AG09309 (cell line): ENCODE results near the gene NSMCE1.

Experiments
- DNase-seq: peaks from one replicate; pipeline ENCODE4 v3.0.0-alpha.2; 2010; ENCODE audit warnings: low read depth
- H3K4me3 ChIP-seq: 2 replicates; pipeline ENCODE4 v1.5.1; 2011; ENCODE audit warnings: mild to moderate bottlenecking, low read depth, low read length, moderate library complexity; ENCODE audit not compliant: control insufficient read depth
- CTCF ChIP-seq: IDR thresholded peaks from 2 replicates; pipeline ENCODE4 v1.5.1; 2011; ENCODE audit warnings: mild to moderate bottlenecking, low read depth, low read length, inconsistent platforms; ENCODE audit not compliant: insufficient read depth, control insufficient read depth; ENCODE audit errors: missing control alignments

Gene NSMCE1

DNA sequence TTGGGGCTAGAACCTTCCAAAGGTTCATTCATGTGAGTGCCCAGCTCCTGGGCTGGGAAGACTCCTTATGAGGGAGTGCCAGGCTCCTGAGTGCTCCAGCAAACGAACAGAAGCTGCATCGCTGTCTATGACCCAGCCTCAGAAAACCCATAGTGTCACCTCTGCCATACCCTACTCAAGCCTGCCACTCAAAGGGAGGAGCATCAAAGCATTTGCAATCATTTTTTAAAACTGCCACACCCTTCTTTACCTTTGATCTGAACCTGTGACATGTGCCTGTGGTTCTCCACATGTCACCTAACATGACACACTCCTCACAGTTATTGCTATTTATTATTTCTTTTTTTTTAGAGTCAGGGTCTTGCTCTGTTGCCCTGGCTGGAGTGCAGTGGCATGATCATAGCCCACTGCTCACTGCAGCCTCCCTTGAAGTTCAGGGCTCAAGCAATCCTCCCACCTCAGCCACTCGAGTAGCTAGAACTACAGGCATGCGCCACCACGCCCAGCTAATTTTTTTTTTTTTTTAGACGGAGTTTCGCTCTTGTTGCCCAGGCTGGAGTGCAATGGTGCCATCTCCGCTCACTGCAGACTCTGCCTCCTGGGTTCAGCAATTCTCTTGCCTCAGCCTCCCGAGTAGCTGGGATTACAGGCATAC is 72.5 kb downstream of the NSMCE1 start:
- DNase-seq: no peak
- no peak for TF ChIP-seq CTCF
- no peak overlapping the region for H3K4me3 ChIP-seq

- no peak overlapping the region for H3K4me3 ChIP-seq
- TF ChIP-seq CTCF: no peak
- DNase-seq: no peak
Observed at GRCh38 chr16:27195076-27195741, 73.4 kb downstream of the NSMCE1 start.

GRCh38 chr16:27193300-27193990 is 75.1 kb downstream of the NSMCE1 start:
- no peak for DNase-seq
- no peak overlapping the region for H3K4me3 ChIP-seq
- peak; percentile 19 for TF ChIP-seq CTCF

GRCh38 chr16:27191352-27191924 is 77.1 kb downstream of the NSMCE1 start:
- H3K4me3 ChIP-seq: no peak overlapping the region
- TF ChIP-seq CTCF: no peak
- DNase-seq: no peak

GRCh38 chr16:27190316-27190871 is 78.2 kb downstream of the NSMCE1 start:
- no peak overlapping the region for H3K4me3 ChIP-seq
- TF ChIP-seq CTCF: no peak
- DNase-seq: no peak

- no peak for TF ChIP-seq CTCF
- DNase-seq: no peak
- H3K4me3 ChIP-seq: no peak overlapping the region
Observed at GRCh38 chr16:27189335-27189972, 79.1 kb downstream of the NSMCE1 start.
